IPS-15b (cell line): ENCODE measurements around the gene CHFR.
"Not testable (repeated sequence)": the region's sequence is repeated elsewhere in the genome, so short reads cannot be mapped to it uniquely, and the experiment has no call there.

Source experiments
- H3K27me3 ChIP-seq: one replicate; pipeline ENCODE4 v1.6.1; 2013; ENCODE audit warnings: low read length; ENCODE audit not compliant: control insufficient read depth, insufficient read depth
- H3K36me3 ChIP-seq: one replicate; pipeline ENCODE4 v1.6.1; 2013; ENCODE audit warnings: low read length; ENCODE audit not compliant: control insufficient read depth, insufficient read depth
- H3K4me1 ChIP-seq: one replicate; pipeline ENCODE4 v1.6.1; 2013; ENCODE audit warnings: mild to moderate bottlenecking, low read length; ENCODE audit not compliant: control insufficient read depth, insufficient read depth
- H3K4me3 ChIP-seq: one replicate; pipeline ENCODE4 v1.5.1; 2013; ENCODE audit warnings: low read depth, low read length
- H3K9ac ChIP-seq: one replicate; pipeline ENCODE4 v1.6.1; 2013; ENCODE audit warnings: low read depth, mild to moderate bottlenecking, low read length
- H3K9me3 ChIP-seq: one replicate; pipeline ENCODE4 v1.6.1; 2013; ENCODE audit warnings: mild to moderate bottlenecking, low read length; ENCODE audit not compliant: control insufficient read depth, insufficient read depth

CHFR gene

GRCh38 chr12:132851465-132851864 lies 35.9 kb downstream of the CHFR start:
- H3K4me3 ChIP-seq: no peak overlapping the region
- H3K36me3 ChIP-seq: peaks cover 52% of the 10 kb centered on the region
- H3K4me1 ChIP-seq: peaks cover 12% of the 10 kb centered on the region
- no peak overlapping the region for H3K9ac ChIP-seq
- H3K27me3 ChIP-seq: no peaks in the 10 kb centered on the region
- H3K9me3 ChIP-seq: no peaks in the 10 kb centered on the region

- Histone ChIP-seq H3K9ac (no peak overlapping the region), H3K36me3 (peaks cover 47% of the 10 kb centered on the region), H3K9me3 (no peaks in the 10 kb centered on the region), H3K4me1 (peaks cover 12% of the 10 kb centered on the region), H3K4me3 (no peak overlapping the region), H3K27me3 (no peaks in the 10 kb centered on the region)
These were observed 37.1 kb downstream of the CHFR start for GRCh38 chr12:132850291-132850690.

- Histone ChIP-seq H3K9ac (no peak overlapping the region), H3K27me3 (no peaks in the 10 kb centered on the region), H3K9me3 (no peaks in the 10 kb centered on the region), H3K4me3 (no peak overlapping the region), H3K36me3 (peaks cover 45% of the 10 kb centered on the region), H3K4me1 (peaks cover 12% of the 10 kb centered on the region)
These were observed 38.9 kb downstream of the CHFR start for GRCh38 chr12:132848521-132848920.

- no peak overlapping the region for H3K4me3 ChIP-seq
- H3K4me1 ChIP-seq: peaks cover 12% of the 10 kb centered on the region
- H3K9ac ChIP-seq: no peak overlapping the region
- H3K9me3 ChIP-seq: no peaks in the 10 kb centered on the region
- H3K36me3 ChIP-seq: peaks cover 39% of the 10 kb centered on the region
- H3K27me3 ChIP-seq: no peaks in the 10 kb centered on the region
These were observed 39.7 kb downstream of the CHFR start for GRCh38 chr12:132847363-132848356.

- H3K9ac ChIP-seq, H3K4me3 ChIP-seq, H3K9me3 ChIP-seq, H3K27me3 ChIP-seq: not testable (repeated sequence)
- Histone ChIP-seq H3K36me3 (peaks cover 33% of the 10 kb centered on the region), H3K4me1 (peaks cover 12% of the 10 kb centered on the region)
These were observed 42.7 kb downstream of the CHFR start for GRCh38 chr12:132844681-132845080.

GRCh38 chr12:132842449-132843045 lies 44.9 kb downstream of the CHFR start:
- Histone ChIP-seq H3K36me3 (peaks cover 47% of the 10 kb centered on the region), H3K4me1 (peaks cover 3% of the 10 kb centered on the region)

GRCh38 chr12:132841151-132841550 lies 46.3 kb downstream of the CHFR start:
- no peaks in the 10 kb centered on the region for H3K27me3 ChIP-seq
- no peak overlapping the region for H3K4me3 ChIP-seq
- peaks cover 36% of the 10 kb centered on the region for H3K36me3 ChIP-seq
- H3K9me3 ChIP-seq: no peaks in the 10 kb centered on the region
- H3K4me1 ChIP-seq: no peaks in the 10 kb centered on the region
- H3K9ac ChIP-seq: no peak overlapping the region

More at GRCh38 chr12:132842449-132843045, 44.9 kb downstream of the CHFR start:
- no peak overlapping the region for H3K4me3 ChIP-seq
- no peaks in the 10 kb centered on the region for H3K9me3 ChIP-seq
- no peak overlapping the region for H3K9ac ChIP-seq
- H3K27me3 ChIP-seq: no peaks in the 10 kb centered on the region

GRCh38 chr12:132840536-132840935 lies 46.9 kb downstream of the CHFR start:
- no peaks in the 10 kb centered on the region for H3K4me1 ChIP-seq
- H3K4me3 ChIP-seq: no peak overlapping the region
- no peaks in the 10 kb centered on the region for H3K27me3 ChIP-seq
- H3K9me3 ChIP-seq: no peaks in the 10 kb centered on the region
- no peak overlapping the region for H3K9ac ChIP-seq
- H3K36me3 ChIP-seq: peaks cover 36% of the 10 kb centered on the region

- Histone ChIP-seq H3K36me3 (peaks cover 35% of the 10 kb centered on the region), H3K4me1 (no peaks in the 10 kb centered on the region), H3K9me3 (no peaks in the 10 kb centered on the region), H3K4me3 (no peak overlapping the region), H3K9ac (no peak overlapping the region), H3K27me3 (no peaks in the 10 kb centered on the region)
These were observed 47.7 kb downstream of the CHFR start for GRCh38 chr12:132839558-132840235.

GRCh38 chr12:132838410-132839080 lies 48.9 kb downstream of the CHFR start:
- Histone ChIP-seq H3K27me3 (no peaks in the 10 kb centered on the region), H3K36me3 (peaks cover 31% of the 10 kb centered on the region), H3K9ac (no peak overlapping the region), H3K4me1 (no peaks in the 10 kb centered on the region), H3K9me3 (no peaks in the 10 kb centered on the region), H3K4me3 (no peak overlapping the region)

GRCh38 chr12:132837693-132838409 lies 49.6 kb downstream of the CHFR start:
- H3K4me3 ChIP-seq: no peak overlapping the region
- H3K9ac ChIP-seq: no peak overlapping the region
- peaks cover 29% of the 10 kb centered on the region for H3K36me3 ChIP-seq
- H3K4me1 ChIP-seq: no peaks in the 10 kb centered on the region
- no peaks in the 10 kb centered on the region for H3K27me3 ChIP-seq
- no peaks in the 10 kb centered on the region for H3K9me3 ChIP-seq
